GM18499 (cell line): Measurements from ENCODE around the gene REXO4.

ENCODE experiments used
- ATAC-seq: cut with Tn5 transposase; IDR thresholded peaks from one replicate; pipeline ENCODE4 v1.9.1; 2021; ENCODE audit warnings: moderate number of reproducible peaks; ENCODE audit not compliant: insufficient read depth, unreplicated experiment

REXO4 gene

DNA sequence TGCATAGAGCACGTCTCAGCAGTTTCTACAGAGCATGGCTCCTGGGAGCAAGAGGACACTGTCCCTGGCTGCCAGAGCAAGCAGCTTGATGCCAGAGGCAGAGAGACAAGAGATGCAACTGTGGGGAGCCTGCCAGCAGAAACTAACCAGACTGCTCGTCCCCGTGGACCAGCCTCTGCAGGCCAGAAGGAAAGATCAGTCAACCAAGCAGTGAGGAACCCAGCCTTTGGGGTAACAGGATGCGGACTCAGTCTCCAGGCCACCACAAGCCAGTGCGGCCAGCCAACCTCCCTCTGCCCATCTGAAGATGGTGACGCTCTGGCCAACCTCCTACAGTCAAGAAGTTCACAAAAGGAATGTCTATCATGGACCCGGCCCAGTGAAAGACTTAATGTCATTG, 45.7 kb downstream of the REXO4 start:
- no peak for ATAC-seq

DNA sequence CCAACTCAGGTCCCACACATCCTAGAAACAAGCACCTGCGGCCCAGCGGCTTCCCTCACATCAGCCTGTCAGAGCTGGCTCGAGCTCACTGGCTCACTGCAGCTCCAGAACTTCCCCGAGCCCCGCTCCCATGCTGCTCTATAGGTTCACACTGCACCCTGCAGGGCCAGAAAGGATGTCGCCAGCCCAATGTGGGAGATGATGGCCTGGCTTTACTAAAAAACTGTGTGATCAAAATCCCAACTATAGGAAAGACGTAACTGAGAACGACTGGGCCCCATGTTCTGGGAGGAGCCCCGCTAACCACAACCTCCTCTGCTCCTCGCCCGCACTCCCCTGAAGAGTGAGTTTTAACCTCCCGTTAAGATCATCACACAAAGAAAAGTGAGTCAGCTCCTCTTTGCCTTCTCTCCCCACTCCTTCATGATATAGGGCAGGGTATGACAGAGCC, 46.5 kb downstream of the REXO4 start:
- no peak for ATAC-seq

DNA sequence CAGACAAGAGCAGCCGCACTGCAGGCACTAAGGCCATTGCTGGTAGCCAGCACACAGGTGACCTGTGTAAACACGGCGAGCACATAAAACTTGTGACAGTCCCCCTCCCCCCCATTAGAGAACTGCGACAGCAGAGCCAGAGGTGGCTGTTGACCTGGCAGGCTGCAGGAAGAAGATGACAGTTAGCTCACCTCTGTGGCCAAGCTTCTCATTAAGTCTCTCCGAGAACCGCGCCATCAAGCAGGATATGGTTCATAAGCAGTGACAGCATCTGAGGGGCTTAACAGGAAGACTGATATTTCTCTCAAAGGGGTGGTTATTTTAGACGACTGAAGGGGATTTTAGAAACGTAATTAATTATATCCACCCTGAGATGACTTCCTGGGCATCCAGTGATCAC, 47.1 kb downstream of the REXO4 start:
- ATAC-seq = no peak

DNA sequence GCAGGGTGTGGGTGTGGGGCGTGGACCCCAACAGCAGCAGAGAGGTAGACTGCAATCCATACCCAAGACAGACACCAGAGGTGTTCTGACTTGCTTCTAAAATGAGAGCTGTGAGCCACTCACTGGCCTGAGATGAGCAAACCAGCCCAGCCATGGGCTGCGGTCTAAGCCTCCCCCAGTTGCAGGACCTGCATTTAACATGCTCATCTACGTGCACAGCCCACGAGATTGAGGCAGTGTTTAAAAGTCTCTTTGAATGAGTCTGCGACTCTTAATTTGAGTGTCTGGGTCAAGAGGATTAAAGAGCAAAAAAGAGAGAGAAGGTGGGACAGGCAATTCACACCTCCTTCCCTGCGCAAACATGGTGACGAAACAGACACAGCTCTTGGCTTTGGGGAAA, 47.9 kb downstream of the REXO4 start:
- ATAC-seq = no peak

DNA sequence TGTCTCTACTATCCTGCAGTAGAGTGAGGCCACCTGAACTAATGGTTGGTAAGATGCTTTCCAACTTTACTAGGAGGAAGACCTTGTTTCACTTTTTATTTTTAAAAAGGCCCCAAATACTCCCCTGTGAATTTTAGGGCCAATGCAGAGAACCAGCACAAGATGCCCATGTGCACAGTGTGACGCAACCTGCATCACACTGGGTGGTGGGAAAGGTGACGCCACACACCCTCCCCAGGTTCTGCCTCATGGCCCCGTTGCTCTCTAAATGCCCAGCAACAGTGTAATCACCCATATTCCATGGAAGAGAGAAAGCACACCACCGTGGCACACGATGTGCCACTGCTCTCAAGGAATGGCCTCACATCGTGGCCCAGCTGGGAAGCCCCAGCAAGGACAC, 48.4 kb downstream of the REXO4 start:
- no peak for ATAC-seq

DNA sequence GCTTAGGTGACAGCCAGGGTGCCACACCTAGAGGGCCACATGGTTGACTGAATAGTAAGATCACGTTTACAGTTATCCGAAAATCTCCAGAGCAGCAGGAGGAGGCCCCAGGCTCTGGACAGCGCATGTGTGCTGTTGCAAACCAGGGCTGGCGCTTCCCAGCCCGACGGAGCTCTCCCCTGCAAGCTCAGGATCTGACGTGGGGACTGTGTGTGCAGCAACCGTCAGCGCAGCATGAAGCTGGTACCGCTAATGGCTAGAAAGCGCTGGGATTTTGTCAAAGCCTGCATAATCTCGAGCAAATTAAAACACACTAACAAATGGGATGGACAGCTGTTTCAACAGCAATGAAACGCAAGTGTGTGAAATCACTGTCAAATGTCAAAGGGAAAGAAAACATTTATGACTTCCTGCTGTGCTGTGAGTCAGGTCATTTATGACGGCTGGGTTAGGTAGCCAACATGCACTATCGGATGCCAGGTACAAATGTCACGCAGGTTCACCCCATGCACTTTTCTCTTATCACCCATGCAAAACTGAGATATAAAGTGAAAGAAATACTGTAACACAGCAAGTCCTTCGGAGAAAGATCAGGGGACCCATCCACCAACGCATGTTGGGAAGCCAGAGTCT, 49.4 kb downstream of the REXO4 start:
- no peak for ATAC-seq

DNA sequence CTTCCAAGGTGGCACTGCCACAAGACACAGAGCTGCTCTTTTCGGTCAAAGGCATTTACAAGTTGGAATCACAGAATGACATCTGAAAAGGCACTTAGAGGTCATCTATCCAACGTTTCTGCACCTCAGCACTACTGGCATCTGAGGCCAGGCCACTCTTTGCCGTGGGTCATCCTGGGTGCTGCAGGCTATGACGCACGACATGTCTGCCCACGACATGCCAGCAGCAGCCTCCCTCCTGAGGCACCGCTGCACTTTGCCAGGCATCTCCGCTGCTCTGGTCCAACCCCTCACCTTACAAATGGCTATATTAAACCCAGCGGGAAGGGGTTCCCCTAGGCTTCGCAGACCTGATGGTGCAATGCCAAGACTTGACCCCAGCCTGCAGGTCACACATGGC, 50.0 kb downstream of the REXO4 start:
- ATAC-seq = no peak

DNA sequence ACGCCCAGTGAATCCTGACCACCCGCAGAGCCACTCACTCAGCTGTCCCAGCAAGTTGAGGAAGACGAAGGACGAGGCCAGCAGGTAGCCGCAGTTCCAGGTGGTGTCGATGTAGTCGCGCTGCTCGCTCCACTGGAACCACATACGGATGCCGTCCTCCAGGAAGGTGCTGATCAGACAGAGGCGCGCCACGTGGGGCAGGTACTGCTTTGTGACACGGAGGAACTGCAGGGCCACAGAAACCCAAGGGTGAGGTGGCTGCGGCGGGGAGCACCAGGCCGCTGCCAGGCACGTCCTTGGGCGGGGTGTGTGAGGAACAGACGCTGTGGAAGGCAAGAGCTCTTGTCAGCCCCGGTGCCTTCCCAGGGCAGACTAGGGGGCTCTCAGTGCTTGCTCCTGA, 50.6 kb downstream of the REXO4 start:
- no peak for ATAC-seq

DNA sequence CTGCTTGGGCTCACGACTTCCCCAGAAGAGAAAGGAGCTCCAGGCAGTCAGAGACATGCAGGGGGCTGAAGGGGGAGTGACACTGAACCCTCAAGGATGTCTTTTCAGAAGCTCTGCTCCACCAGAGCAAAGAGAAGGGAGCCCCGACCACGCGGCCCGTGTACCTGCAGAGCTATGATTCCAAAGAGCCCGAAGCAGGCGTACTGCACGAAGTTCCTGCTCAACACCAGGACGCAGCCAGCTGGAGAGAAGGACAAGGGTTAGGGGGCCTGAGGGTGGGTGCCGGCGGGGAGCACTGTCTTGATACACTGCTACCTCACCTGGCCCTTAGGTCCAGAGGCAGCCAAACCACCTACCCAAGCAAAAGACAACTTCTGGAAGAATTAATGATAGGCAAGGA, 51.4 kb downstream of the REXO4 start:
- no peak for ATAC-seq

DNA sequence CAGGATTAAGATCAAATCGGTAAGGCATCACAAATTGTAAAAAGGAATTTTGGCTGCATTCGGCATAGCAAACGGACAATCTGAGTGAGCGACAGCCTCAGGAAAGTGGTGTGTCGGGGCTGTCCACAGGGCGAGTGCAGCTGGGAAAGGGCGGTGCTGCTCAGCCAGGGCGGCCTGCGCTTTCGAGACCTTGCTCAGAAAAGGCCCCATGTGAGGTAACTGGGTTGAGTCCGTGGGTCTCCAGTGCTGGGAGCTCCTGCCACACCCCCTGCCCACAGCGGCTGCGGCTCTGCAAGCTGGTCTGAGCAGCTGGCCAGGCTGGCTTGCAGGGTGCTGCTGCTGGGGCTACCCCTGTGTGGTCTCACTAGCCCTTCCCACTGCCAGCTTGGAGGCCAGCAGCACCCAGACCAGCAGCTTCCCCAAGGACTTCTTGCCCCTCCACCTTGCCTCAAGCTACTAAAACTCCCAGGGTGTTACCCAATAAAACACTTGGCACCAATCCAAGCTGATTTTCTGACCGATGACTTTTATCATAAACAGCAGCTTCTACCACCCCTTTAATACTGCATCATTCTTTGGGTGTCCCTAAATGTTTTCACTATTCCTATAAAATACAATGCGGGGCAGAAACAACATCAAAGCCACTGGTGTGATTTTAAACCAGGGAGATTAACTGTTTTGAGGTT, 55.3 kb downstream of the REXO4 start:
- ATAC-seq = no peak

DNA sequence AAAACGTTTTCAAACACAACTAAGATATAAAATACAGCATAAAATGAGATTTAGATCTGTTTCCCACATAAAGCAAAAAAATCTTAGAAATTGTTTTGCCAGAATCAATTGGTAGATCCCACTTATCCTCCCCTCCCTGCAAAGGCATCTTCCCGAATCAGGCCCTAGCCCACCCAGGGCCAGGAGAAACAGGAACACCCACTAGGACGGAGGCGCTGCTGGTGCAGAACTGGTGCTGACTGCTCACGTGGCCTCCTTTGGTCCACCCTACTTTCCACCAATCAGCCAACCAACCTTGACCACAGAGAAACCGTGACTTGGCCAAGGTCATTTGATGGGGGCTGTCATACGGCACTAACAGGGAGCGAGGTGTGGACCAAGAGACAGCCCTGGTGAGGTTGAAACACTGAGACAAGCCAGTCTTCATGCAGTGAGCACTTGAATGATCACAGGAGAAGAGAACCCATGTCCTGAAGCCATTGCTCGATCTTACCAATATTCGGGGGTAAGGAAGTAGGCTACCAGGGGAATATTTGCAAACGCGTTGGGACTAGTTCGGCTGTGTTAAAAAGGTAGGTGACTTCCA, 56.2 kb downstream of the REXO4 start:
- no peak for ATAC-seq

DNA sequence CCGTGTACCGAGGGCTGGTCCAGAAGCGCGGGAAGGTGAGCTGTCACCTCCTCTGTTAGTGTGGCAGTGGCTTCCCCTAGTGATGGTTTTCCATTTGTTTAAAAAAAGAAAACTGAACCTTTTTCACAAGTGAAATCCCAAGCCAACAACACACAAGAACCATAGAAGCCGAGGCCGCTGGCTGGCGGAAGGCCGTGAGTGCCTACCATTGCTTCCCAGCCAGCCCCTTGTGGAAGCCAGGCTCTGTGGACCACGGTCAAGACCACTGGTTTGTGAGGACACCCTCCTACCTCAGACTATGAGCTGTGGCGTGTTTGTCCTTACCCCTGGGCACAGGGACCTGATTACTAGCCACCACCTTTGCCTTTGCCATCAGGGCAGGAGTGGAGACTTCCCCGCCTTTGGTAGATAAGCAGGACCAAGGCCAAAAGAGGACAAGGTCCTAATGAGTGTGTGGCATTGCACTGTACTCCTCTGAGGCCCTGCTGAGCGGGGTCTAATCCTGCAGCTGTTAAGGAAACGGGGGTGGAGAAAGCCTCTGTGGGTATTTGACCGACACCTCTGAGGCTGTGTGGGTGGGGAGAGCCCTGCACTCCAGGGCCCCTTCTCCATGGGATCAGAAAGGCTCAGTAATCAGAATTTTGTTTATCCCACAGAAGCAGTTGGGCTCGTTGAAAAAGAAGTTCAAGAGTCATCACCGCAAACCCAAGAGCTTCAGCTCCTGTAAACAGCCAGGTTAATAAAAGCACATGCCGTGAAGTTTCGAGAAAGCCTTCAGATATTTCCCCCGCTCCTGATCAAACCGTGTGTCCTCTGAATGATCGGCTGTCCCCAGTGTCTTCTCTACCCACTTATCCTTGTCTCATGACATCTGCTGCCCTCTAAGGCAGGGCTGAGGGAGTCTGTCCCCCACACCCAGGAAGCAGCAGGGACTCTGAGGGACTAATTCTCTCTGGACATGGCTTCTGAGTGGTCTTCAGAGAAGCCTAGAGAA, 57.1 kb downstream of the REXO4 start:
- ATAC-seq = no peak

DNA sequence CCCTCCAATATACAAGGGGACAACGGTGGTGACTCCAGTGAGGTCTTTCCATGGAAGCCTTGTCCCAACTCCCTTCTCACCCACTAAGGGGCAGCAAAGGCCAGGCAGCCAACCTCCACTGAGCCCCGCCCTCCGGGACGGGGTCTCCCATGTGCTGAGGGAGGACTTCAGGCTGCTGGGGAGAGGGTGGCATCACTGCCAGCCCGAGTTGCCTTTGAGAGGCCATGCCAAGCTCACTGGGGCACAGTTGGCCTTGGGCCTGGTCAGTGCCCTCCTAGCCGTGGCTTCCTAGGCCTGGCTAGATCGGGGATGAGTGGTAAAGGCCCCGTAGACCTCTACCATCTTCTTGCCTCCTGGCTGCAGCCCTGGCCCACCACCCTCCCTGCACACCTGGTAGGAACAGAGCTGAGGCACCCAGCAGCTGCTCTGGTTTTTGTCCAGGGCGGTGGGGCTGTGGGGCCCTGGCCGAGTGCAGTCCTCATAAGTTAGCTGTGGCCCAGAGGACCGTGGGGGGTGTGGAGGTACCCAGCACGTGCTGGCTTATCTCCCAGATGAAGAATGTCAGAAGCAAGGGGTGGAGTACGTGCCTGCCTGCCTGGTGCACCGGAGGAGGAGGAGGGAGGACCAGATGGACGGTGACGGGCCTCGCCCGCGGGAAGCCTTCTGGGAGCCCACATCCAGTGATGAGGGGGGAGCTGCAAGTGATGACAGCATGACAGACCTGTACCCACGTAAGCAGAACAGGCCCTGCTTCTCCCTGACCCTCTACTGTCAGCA, 58.2 kb downstream of the REXO4 start:
- no peak for ATAC-seq

DNA sequence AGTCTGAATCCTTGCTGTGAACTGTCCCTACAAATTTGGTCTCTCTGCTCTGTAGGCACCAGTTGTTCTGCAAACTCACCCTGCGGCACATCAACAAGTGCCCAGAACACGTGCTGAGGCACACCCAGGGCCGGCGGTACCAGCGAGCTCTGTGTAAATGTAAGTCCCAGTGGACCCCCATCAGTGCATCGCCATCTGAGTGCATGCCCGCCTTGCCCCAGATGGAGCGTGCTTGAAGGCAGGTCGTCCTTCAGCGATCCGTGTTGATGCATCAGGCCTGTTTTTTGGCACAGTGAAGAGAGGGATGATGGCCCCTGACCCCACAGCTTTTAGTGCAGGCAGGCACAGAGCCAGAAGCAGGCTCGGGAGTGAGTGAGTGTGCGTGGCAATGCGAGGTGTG, 60.2 kb downstream of the REXO4 start:
- no peak for ATAC-seq

DNA sequence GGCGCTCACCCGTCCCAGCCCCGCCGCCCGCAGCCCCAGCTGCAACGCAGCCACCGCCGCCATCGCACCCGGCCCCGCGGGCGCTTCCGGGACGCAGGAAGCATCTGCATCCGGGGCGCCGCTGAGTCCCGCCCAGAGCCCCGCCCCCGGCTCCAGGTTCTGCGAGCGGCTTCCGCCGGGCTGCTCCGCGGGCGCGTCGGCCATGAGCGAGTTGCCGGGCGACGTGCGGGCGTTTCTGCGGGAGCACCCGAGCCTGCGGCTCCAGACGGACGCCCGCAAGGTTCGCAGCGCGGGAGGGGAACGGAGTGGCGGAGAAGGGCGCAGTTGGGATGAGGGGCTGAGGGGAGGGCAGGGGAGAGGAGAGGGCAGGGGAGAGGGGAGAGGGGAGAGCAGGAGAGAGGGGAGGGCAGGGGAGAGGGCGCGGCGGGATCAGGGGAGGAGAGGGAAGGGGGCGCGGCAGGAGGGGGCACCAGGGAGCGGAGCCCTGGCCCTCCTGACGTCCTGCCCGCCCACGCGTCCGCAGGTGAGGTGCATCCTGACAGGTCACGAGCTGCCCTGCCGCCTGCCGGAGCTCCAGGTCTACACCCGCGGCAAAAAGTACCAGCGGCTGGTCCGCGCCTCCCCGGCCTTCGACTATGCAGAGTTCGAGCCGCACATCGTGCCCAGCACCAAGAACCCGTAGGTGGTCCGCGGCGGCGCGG, 61.3 kb downstream of the REXO4 start, which contains the start of the genes SURF1 and SURF2:
TSS of gene SURF1 (minus strand) at position 97 of the 701 bp plus-strand sequence. CDS start at position 63, 34 bp downstream.
TSS of gene SURF2 (plus strand) at position 160 of the 701 bp plus-strand sequence. CDS start at position 203, 43 bp downstream.
- ATAC-seq = no peak
